HEK293T (cell line): ENCODE measurements around the gene FTO.

Experiments used
- CTCF ChIA-PET: fragments of 350-600 bp; formaldehyde crosslinking; extraction: SDS; loops from one replicate; lab custom pipeline; 2021; ENCODE audit warnings: antibody characterized with exemption, inconsistent platforms; lab: Yijun Ruan, JAX
- POLR2A ChIA-PET: fragments of 350-600 bp; formaldehyde crosslinking; extraction: SDS; loops from one replicate; lab custom pipeline; 2020; ENCODE audit warnings: antibody characterized with exemption, inconsistent platforms; lab: Yijun Ruan, JAX
- DNase-seq: peaks from one replicate; pipeline ENCODE4 v3.0.0; 2012; ENCODE audit warnings: mixed read lengths; ENCODE audit errors: extremely low spot score
- ARNT ChIP-seq: fragments of 450-650 bp; IDR thresholded peaks from 2 replicates; pipeline ENCODE4 v1.6.1; 2017; ENCODE audit warnings: mild to moderate bottlenecking
- BHLHE40 ChIP-seq: fragments of 450-650 bp; IDR thresholded peaks from 2 replicates; pipeline ENCODE4 v1.6.1; 2016; ENCODE audit warnings: mild to moderate bottlenecking, moderate library complexity, borderline replicate concordance
- CTBP1 ChIP-seq: fragments of 450-650 bp; IDR thresholded peaks from 2 replicates; pipeline ENCODE4 v1.6.1; 2016; ENCODE audit warnings: borderline replicate concordance
- ELF4 ChIP-seq: fragments of 450-650 bp; IDR thresholded peaks from 2 replicates; pipeline ENCODE4 v1.6.1; 2017; ENCODE audit warnings: antibody characterized with exemption
- FOXA1 ChIP-seq: fragments of 450-650 bp; IDR thresholded peaks from 2 replicates; pipeline ENCODE4 v1.6.1; 2016; ENCODE audit warnings: mild to moderate bottlenecking
- FOXK2 ChIP-seq: fragments of 450-650 bp; IDR thresholded peaks from 2 replicates; pipeline ENCODE4 v1.6.1; 2016; ENCODE audit warnings: mild to moderate bottlenecking
- FOXM1 ChIP-seq: fragments of 450-650 bp; IDR thresholded peaks from 2 replicates; pipeline ENCODE4 v1.6.1; 2017; ENCODE audit warnings: mild to moderate bottlenecking, borderline replicate concordance
- HDGF ChIP-seq: fragments of 450-650 bp; IDR thresholded peaks from 2 replicates; pipeline ENCODE4 v1.6.1; 2017; ENCODE audit warnings: antibody characterized with exemption, borderline replicate concordance
- L3MBTL2 ChIP-seq: fragments of 450-650 bp; conservative IDR thresholded peaks from 2 replicates; pipeline ENCODE4 v1.6.1; 2016; ENCODE audit warnings: mild to moderate bottlenecking
- LEF1 ChIP-seq: fragments of 450-650 bp; IDR thresholded peaks from 2 replicates; pipeline ENCODE4 v1.6.1; 2017; ENCODE audit warnings: mild to moderate bottlenecking, borderline replicate concordance
- NFRKB ChIP-seq: fragments of 450-650 bp; IDR thresholded peaks from 2 replicates; pipeline ENCODE4 v1.6.1; 2016; ENCODE audit warnings: mild to moderate bottlenecking, moderate library complexity
- PKNOX1 ChIP-seq: fragments of 450-650 bp; IDR thresholded peaks from 2 replicates; pipeline ENCODE4 v1.6.1; 2016
- SP1 ChIP-seq: fragments of 450-650 bp; IDR thresholded peaks from 2 replicates; pipeline ENCODE4 v1.6.1; 2017
- SUZ12 ChIP-seq: fragments of 450-650 bp; IDR thresholded peaks from 2 replicates; pipeline ENCODE4 v1.6.1; 2016; ENCODE audit warnings: mild to moderate bottlenecking
- TARDBP ChIP-seq: fragments of 450-650 bp; IDR thresholded peaks from 2 replicates; pipeline ENCODE4 v1.6.1; 2016
- ZNF384 ChIP-seq: fragments of 450-650 bp; IDR thresholded peaks from 2 replicates; pipeline ENCODE4 v1.6.1; 2016

Gene FTO

GRCh38 chr16:53761962-53762703, 58.2 kb downstream of the FTO start:
- DNase-seq, result no peak
- CTCF ChIA-PET, result no interaction called here
- TF ChIP-seq L3MBTL2 (no peak), NFRKB (no peak), ZNF384 (no peak)
- POLR2A ChIA-PET, result no interaction called here

GRCh38 chr16:53766304-53767016, 62.5 kb downstream of the FTO start:
- CTCF ChIA-PET, result no interaction called here
- TF ChIP-seq SP1 (no peak), SUZ12 (no peak), BHLHE40 (no peak), PKNOX1 (no peak), FOXM1 (no peak), TARDBP (no peak), LEF1 (no peak), CTBP1 (no peak), ARNT (no peak), NFRKB (no peak), FOXK2 (no peak), ELF4 (no peak), ZNF384 (no peak), L3MBTL2 (no peak), FOXA1 (no peak), HDGF (no peak)
- POLR2A ChIA-PET, result no interaction called here

GRCh38 chr16:53768167-53768566, 64.2 kb downstream of the FTO start:
- CTCF ChIA-PET, result interaction anchor here (1.2 kb wide), 1 partner anchor 23 kb away, joined by 5 read pairs; no protein-coding TSS in a partner anchor
- POLR2A ChIA-PET, result interaction anchor here (1.0 kb wide), 1 partner anchor 64 kb away, joined by 3 read pairs; no protein-coding TSS in a partner anchor
- TF ChIP-seq HDGF (no peak), SUZ12 (no peak), SP1 (no peak), LEF1 (no peak), ELF4 (no peak), FOXA1 (no peak), ARNT (no peak)
- no peak for DNase-seq

More at GRCh38 chr16:53766304-53767016, 62.5 kb downstream of the FTO start:
- DNase-seq, result no peak

- ChIA-PET CTCF (interaction anchor here (1.2 kb wide), 1 partner anchor 24 kb away, joined by 5 read pairs; no protein-coding TSS in a partner anchor), POLR2A (interaction anchor here (1.0 kb wide), 1 partner anchor 64 kb away, joined by 3 read pairs; no protein-coding TSS in a partner anchor)
- no peak for DNase-seq
- TF ChIP-seq L3MBTL2 (no peak), NFRKB (no peak), ZNF384 (no peak), BHLHE40 (no peak), HDGF (no peak), PKNOX1 (no peak), FOXK2 (no peak), FOXA1 (no peak), ARNT (no peak), SUZ12 (no peak), LEF1 (no peak), SP1 (no peak), TARDBP (no peak), CTBP1 (no peak), ELF4 (no peak), FOXM1 (no peak)
Observed at GRCh38 chr16:53768593-53768992, 64.6 kb downstream of the FTO start.

- CTCF ChIA-PET, result interaction anchor here (0.7 kb wide), 1 partner anchor 8 kb away, joined by 3 read pairs; no protein-coding TSS in a partner anchor
Observed at GRCh38 chr16:53769185-53769584, 65.2 kb downstream of the FTO start.

More at GRCh38 chr16:53769185-53769584, 65.2 kb downstream of the FTO start:
- no peak for DNase-seq
- TF ChIP-seq L3MBTL2 (no peak), LEF1 (no peak), FOXK2 (no peak), PKNOX1 (no peak), TARDBP (no peak), ZNF384 (no peak), FOXM1 (no peak), BHLHE40 (no peak), SP1 (no peak), CTBP1 (no peak), NFRKB (no peak), HDGF (no peak), ELF4 (no peak), FOXA1 (no peak), ARNT (no peak), SUZ12 (no peak)
- POLR2A ChIA-PET, result no interaction called here
